Parathyroid adenoma (tissue), 2 donors: Measurements from ENCODE around the gene DAPP1.

Source experiments
- H2AFZ ChIP-seq: fragments of 300-600 bp; sonication (generic); one replicate; pipeline ENCODE4 v1.7.0; 2017; ENCODE audit warnings: antibody characterized with exemption, mild to moderate bottlenecking
- H3K27ac ChIP-seq: fragments of 300-600 bp; sonication (generic); one replicate; pipeline ENCODE4 v1.7.0; 2017
- H3K27me3 ChIP-seq: fragments of 300-600 bp; sonication (generic); one replicate; pipeline ENCODE4 v1.7.0; 2017; ENCODE audit warnings: low read length; ENCODE audit not compliant: control insufficient read depth, insufficient read depth
- H3K36me3 ChIP-seq: fragments of 300-600 bp; sonication (generic); one replicate; pipeline ENCODE4 v1.7.0; 2017; ENCODE audit warnings: low read length; ENCODE audit not compliant: control insufficient read depth, insufficient read depth
- H3K4me1 ChIP-seq: fragments of 300-600 bp; sonication (generic); one replicate; pipeline ENCODE4 v1.7.0; 2017; ENCODE audit warnings: control low read depth
- H3K4me2 ChIP-seq: fragments of 300-600 bp; sonication (generic); one replicate; pipeline ENCODE4 v1.7.0; 2017; ENCODE audit warnings: low read length
- H3K4me3 ChIP-seq: fragments of 300-600 bp; sonication (generic); one replicate; pipeline ENCODE4 v1.7.0; 2017; ENCODE audit warnings: low read depth, low read length
- H3K79me2 ChIP-seq: fragments of 300-600 bp; sonication (generic); one replicate; pipeline ENCODE4 v1.7.0; 2017; ENCODE audit warnings: control low read depth
- H3K9ac ChIP-seq: fragments of 300-600 bp; sonication (generic); one replicate; pipeline ENCODE4 v1.7.0; 2017; ENCODE audit warnings: mild to moderate bottlenecking
- H3K9me3 ChIP-seq: fragments of 300-600 bp; sonication (generic); one replicate; pipeline ENCODE4 v1.7.0; 2017; ENCODE audit warnings: low read length; ENCODE audit not compliant: control insufficient read depth
- CTCF ChIP-seq: fragments of 300-600 bp; sonication (generic); IDR thresholded peaks from one replicate; pipeline ENCODE4 v1.7.0; 2017; ENCODE audit warnings: antibody characterized with exemption, mild to moderate bottlenecking
- donor health status: primary hyperparathyroidism.

The DAPP1 gene

GRCh38 chr4:99886146-99886545 is 69.5 kb downstream of the DAPP1 start:
- Histone ChIP-seq H3K27me3 (no peaks in the 10 kb centered on the region), H2AFZ (no peak overlapping the region), H3K79me2 (no peaks in the 10 kb centered on the region), H3K4me2 (no peak overlapping the region), H3K9ac (no peak overlapping the region), H3K4me3 (no peak overlapping the region), H3K27ac (no peak overlapping the region), H3K36me3 (no peaks in the 10 kb centered on the region), H3K4me1 (no peaks in the 10 kb centered on the region), H3K9me3 (no peaks in the 10 kb centered on the region)
- TF ChIP-seq CTCF: no peak

GRCh38 chr4:99887837-99888236 is 71.2 kb downstream of the DAPP1 start:
- no peak overlapping the region for H3K9ac ChIP-seq
- no peak for TF ChIP-seq CTCF
- no peaks in the 10 kb centered on the region for H3K79me2 ChIP-seq
- H3K27me3 ChIP-seq: no peaks in the 10 kb centered on the region
- H3K27ac ChIP-seq: no peak overlapping the region
- H3K4me2 ChIP-seq: no peak overlapping the region
- no peak overlapping the region for H3K4me3 ChIP-seq
- no peaks in the 10 kb centered on the region for H3K4me1 ChIP-seq
- no peaks in the 10 kb centered on the region for H3K9me3 ChIP-seq
- H3K36me3 ChIP-seq: no peaks in the 10 kb centered on the region
- no peak overlapping the region for H2AFZ ChIP-seq

DNA sequence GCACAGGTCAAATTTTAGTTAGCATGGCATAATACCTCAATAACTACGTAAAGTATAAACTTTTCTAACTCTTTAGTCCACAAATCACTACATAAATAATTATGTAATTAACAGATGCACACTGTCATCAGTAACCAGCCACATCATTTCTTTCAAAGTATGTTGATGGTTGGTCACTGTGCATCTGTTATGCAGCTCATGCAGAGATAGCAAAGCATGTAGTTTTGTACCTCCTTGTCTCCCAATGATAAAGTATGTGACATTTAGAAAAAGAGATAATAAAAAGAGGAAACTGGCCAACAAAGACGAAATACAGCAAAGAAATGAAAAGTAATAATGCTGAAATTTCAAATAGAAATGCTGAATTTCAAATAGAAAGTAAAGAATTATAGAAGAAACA is 74.7 kb downstream of the DAPP1 start:
- H3K36me3 ChIP-seq: no peaks in the 10 kb centered on the region
- H3K4me2 ChIP-seq: no peak overlapping the region
- no peak overlapping the region for H3K27ac ChIP-seq
- H3K27me3 ChIP-seq: no peaks in the 10 kb centered on the region
- no peaks in the 10 kb centered on the region for H3K9me3 ChIP-seq
- no peak overlapping the region for H2AFZ ChIP-seq
- no peaks in the 10 kb centered on the region for H3K4me1 ChIP-seq
- H3K79me2 ChIP-seq: peaks cover 4% of the 10 kb centered on the region
- H3K9ac ChIP-seq: no peak overlapping the region
- TF ChIP-seq CTCF: no peak
- H3K4me3 ChIP-seq: no peak overlapping the region

DNA sequence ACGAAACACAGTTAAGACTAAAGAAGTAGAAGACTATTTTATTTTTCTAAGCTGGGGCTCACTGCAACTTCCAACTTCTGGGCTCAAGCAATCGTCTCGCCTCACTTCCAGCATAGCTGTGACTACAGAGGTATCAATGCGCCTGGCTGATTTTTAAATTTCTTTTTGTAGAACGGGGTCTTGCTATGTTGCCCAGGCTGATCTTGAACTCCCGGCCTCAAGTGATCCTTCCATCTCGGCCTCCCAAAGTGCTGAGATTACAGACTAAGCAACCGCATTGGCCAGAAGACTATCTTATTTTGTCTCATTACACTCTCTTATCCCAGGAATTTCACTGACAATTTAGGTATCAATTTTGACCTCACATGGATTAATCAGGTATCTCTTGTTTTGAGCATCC is 76.4 kb downstream of the DAPP1 start:
- Histone ChIP-seq H2AFZ (no peak overlapping the region), H3K9me3 (no peaks in the 10 kb centered on the region), H3K27me3 (no peaks in the 10 kb centered on the region), H3K79me2 (peaks cover 4% of the 10 kb centered on the region), H3K4me2 (peak overlapping the region; percentile 95), H3K36me3 (no peaks in the 10 kb centered on the region), H3K27ac (no peak overlapping the region), H3K4me1 (no peaks in the 10 kb centered on the region), H3K4me3 (peak overlapping the region; percentile 93), H3K9ac (no peak overlapping the region)
- no peak for TF ChIP-seq CTCF

DNA sequence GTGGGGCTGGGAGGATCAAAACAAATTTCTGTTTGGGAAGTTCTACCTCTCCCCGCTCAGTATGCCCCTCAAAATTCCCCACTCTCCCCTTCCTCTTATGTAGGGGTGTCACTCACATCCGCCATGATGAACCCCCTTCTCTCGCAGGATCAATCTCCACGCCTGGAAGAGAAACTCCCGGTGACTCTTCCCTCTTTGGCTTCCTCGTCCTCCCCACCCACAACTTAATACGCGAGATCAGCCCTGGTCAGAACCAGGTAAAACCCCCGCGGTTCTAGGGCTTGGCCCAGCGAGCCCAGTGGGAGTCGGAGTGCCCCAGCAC is 77.2 kb downstream of the DAPP1 start:
- Histone ChIP-seq H3K4me3 (peak overlapping the region; percentile 93), H3K4me2 (peak overlapping the region; percentile 95), H2AFZ (peak overlapping the region; percentile 86), H3K36me3 (no peaks in the 10 kb centered on the region), H3K4me1 (no peaks in the 10 kb centered on the region), H3K27ac (peak overlapping the region; percentile 69), H3K27me3 (no peaks in the 10 kb centered on the region), H3K79me2 (peaks cover 4% of the 10 kb centered on the region), H3K9me3 (no peaks in the 10 kb centered on the region), H3K9ac (peak overlapping the region; percentile 80)
- no peak for TF ChIP-seq CTCF
